Calu3 (cell line): ENCODE measurements around the gene ZXDC. TPM values are rescaled to one million over a fixed set of nuclear protein-coding genes. Genes with fewer than 3 reads are reported as not detected.

Experiments
- BruUV-seq: library from RNA; stranded (reverse); fragments of 400-500 nt; replicated peaks from 2 replicates; lab custom pipeline; 2021; lab: Mats Ljungman, UMichigan
- CTCF ChIA-PET: fragments of 300-600 bp; sonication (Branson Sonifier 250); formaldehyde crosslinking; loops from one replicate; lab custom pipeline; 2022; ENCODE audit warnings: antibody characterized with exemption; lab: Charles Lee
- DNase-seq: peaks from one replicate; pipeline ENCODE4 v3.0.0; 2022
- H3K27ac Mint-ChIP-seq: one replicate; pipeline ENCODE4 v1.8.0; 2022; ENCODE audit warnings: mixed read lengths; ENCODE audit not compliant: unreplicated experiment
- H3K27me3 Mint-ChIP-seq: one replicate; pipeline ENCODE4 v1.8.0; 2022; ENCODE audit warnings: mixed read lengths; ENCODE audit not compliant: unreplicated experiment
- H3K36me3 Mint-ChIP-seq: one replicate; pipeline ENCODE4 v1.8.0; 2022; ENCODE audit warnings: mild to moderate bottlenecking, moderate library complexity, mixed read lengths; ENCODE audit not compliant: insufficient read depth, unreplicated experiment
- H3K4me1 Mint-ChIP-seq: one replicate; pipeline ENCODE4 v1.8.0; 2022; ENCODE audit warnings: mild to moderate bottlenecking, low read depth, mixed read lengths; ENCODE audit not compliant: unreplicated experiment
- H3K4me3 Mint-ChIP-seq: one replicate; pipeline ENCODE4 v1.8.0; 2022; ENCODE audit warnings: mild to moderate bottlenecking, low read depth, moderate library complexity, mixed read lengths; ENCODE audit not compliant: unreplicated experiment
- H3K9me3 Mint-ChIP-seq: one replicate; pipeline ENCODE4 v1.8.0; 2022; ENCODE audit warnings: low read depth, mixed read lengths; ENCODE audit not compliant: unreplicated experiment
- intact Hi-C: fragments of 100-400 bp; cut with micrococcal nuclease; formaldehyde crosslinking; loops from one replicate; pipeline ENCODE4 v1.10.0; 2022; ENCODE audit not compliant: unreplicated experiment
- total RNA-seq: library from RNA; stranded (reverse); gene quantifications from 2 replicates; pipeline ENCODE4 v1.2.3, GENCODE V29; 2022
- TF ChIP-seq, protein P1 (sequence below): fragments of 200-600 bp; IDR thresholded peaks from one replicate; pipeline ENCODE4 v1.8.0; 2022; ENCODE audit warnings: antibody characterized with exemption; ENCODE audit not compliant: unreplicated experiment

The ZXDC gene
- total RNA-seq, 1 experiment from 2014 or later = 63.8 TPM

DNA sequence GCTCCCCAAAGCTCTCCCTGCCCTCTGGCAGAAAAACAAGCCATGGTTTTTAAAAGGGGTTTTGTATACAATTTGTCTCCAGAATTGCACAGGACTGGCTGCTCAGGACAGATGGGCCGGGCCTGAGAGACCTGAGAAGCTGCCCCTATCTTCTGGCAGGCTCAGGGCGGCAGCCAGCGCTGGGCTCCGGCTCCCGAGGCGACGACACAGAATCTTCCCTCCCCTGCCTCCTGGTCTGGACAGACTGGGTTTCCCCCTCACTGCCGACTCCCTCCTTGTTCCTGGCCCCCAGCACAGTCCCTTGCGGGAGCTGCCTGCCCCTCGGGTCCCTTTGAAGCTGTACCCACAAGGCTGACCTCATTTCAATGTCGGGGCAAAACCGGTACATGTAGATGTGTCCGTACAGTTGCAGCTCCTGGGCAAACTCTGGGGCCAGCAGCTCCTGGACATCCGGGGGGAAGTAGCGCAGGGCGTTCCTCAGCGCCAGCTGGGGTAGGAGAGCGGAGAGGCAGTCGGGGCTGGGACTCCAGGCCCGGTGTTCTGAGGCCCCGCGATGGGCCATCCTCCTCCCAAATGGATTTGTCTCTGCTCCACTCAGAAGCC lies 34.7 kb upstream of the ZXDC start:
- Mint-ChIP-seq H3K4me3 (no peak overlapping the region), H3K27ac (no peak overlapping the region), H3K27me3 (peaks cover 26% of the 10 kb centered on the region), H3K36me3 (no peaks in the 10 kb centered on the region), H3K9me3 (no peaks in the 10 kb centered on the region), H3K4me1 (peaks cover 8% of the 10 kb centered on the region)
- BruUV-seq = no TSS peak
- CTCF ChIA-PET = no interaction called here
- intact Hi-C loops = no loop called here
- no peak for DNase-seq
- TF ChIP-seq, protein P1, sequence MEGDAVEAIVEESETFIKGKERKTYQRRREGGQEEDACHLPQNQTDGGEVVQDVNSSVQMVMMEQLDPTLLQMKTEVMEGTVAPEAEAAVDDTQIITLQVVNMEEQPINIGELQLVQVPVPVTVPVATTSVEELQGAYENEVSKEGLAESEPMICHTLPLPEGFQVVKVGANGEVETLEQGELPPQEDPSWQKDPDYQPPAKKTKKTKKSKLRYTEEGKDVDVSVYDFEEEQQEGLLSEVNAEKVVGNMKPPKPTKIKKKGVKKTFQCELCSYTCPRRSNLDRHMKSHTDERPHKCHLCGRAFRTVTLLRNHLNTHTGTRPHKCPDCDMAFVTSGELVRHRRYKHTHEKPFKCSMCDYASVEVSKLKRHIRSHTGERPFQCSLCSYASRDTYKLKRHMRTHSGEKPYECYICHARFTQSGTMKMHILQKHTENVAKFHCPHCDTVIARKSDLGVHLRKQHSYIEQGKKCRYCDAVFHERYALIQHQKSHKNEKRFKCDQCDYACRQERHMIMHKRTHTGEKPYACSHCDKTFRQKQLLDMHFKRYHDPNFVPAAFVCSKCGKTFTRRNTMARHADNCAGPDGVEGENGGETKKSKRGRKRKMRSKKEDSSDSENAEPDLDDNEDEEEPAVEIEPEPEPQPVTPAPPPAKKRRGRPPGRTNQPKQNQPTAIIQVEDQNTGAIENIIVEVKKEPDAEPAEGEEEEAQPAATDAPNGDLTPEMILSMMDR = no peak

DNA sequence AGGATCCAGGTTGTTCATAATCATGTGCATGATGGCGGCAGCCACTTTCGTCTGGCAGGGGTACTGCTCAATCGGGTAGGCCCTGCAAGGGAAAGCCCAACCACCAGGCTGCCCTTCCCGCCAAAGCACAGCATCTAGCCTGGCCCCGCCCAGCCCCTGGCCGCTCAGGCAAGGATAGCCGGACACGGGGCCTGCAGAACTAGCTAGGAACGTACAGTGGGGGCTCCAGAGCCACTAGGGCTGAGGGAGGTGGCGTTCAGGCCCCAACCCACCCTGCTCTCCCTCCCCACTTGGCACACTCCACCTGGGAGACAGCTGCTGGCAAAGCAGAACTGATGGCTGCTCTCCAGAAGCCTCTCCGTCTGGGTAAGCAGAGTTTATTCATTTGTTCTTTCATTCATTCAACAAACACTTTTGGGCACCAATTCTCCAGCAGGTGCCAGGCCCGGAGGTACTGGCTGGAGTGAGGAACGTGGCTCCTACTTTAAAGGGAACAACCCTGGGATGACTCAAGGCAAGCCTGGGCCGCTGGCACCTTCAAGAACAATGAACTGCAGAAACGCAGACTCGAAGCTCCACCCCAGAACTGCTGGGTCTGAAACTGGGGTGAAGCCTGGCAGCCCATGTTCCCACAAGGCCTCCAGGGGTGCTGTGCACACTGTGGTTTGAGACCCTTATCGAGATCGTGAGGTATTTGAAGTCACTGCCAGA lies 34.1 kb upstream of the ZXDC start:
- TF ChIP-seq, protein P1 = no peak
- Mint-ChIP-seq H3K4me3 (no peak overlapping the region), H3K9me3 (no peaks in the 10 kb centered on the region), H3K27me3 (peaks cover 32% of the 10 kb centered on the region), H3K36me3 (no peaks in the 10 kb centered on the region), H3K4me1 (peaks cover 8% of the 10 kb centered on the region), H3K27ac (no peak overlapping the region)
- no peak for DNase-seq
- BruUV-seq = no TSS peak
- CTCF ChIA-PET = interaction anchor here (1.8 kb wide), 1 partner anchor 9 kb away, joined by 4 read pairs; no protein-coding TSS in a partner anchor
- intact Hi-C loops = no loop called here

DNA sequence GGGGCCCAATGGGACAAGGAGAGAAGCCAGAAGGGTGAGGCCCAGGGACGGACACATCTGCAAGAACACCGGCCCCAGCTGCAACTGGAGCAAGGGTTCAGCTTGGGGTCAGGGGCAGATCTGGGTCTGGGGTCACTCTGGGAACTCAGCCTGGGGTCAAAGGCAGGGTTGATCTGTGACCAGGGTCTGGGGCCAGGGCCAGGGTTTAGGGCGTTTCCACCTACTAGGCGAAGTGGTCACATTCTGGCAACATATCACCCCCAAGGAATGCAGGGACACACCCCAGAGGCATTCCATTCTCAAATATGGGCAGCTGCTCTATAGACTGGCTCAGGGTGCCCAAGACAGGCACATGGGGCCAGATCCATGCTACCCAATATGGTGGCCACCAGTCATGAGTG lies 32.9 kb upstream of the ZXDC start:
- peaks cover 8% of the 10 kb centered on the region for H3K4me1 Mint-ChIP-seq
- CTCF ChIA-PET = interaction anchor here (1.8 kb wide), 1 partner anchor 10 kb away, joined by 4 read pairs; no protein-coding TSS in a partner anchor
- DNase-seq = peak; percentile 65

DNA sequence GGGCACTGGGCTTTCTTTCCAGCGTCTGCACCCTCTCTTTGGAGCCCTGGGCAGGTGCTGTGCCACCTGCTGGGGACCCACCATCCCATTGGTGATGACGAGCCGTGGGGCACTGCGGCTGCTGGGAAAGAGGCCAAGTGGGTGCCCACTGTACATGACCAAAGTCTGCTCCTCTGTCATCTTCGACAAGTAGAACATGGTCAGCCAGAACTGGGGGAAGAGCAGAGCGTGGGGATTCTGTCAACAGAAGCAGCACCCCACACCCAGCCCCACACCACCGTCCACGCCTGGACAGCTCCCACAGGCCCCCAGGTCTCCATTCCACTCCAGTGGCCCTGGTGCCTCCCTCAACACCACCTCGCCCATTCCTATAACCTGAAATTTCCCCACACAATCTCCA lies 32.2 kb upstream of the ZXDC start:
- H3K27me3 Mint-ChIP-seq = peaks cover 27% of the 10 kb centered on the region
- no peaks in the 10 kb centered on the region for H3K36me3 Mint-ChIP-seq
- H3K27ac Mint-ChIP-seq = no peak overlapping the region
- H3K4me3 Mint-ChIP-seq = no peak overlapping the region
- CTCF ChIA-PET = no interaction called here
- TF ChIP-seq, protein P1 = no peak
- no peaks in the 10 kb centered on the region for H3K9me3 Mint-ChIP-seq
- intact Hi-C loops = no loop called here
- DNase-seq = no peak
- no TSS peak for BruUV-seq
- peaks cover 8% of the 10 kb centered on the region for H3K4me1 Mint-ChIP-seq

More for the DNA sequence above, 32.9 kb upstream of the ZXDC start:
- no peak overlapping the region for H3K27ac Mint-ChIP-seq
- no peaks in the 10 kb centered on the region for H3K36me3 Mint-ChIP-seq
- intact Hi-C loops = no loop called here
- H3K27me3 Mint-ChIP-seq = peaks cover 31% of the 10 kb centered on the region
- no TSS peak for BruUV-seq
- H3K9me3 Mint-ChIP-seq = no peaks in the 10 kb centered on the region
- H3K4me3 Mint-ChIP-seq = no peak overlapping the region
- TF ChIP-seq, protein P1 = no peak
